Heart right ventricle (tissue), 16 donors: Measurements from ENCODE around the gene MDN1. TPM values are rescaled to one million over a fixed set of nuclear protein-coding genes. Genes with fewer than 3 reads are reported as not detected.
A peak's percentile ranks its signal among the peaks of the same experiment; 100 is the strongest.
"Not testable (repeated sequence)": the region's sequence is repeated elsewhere in the genome, so short reads cannot be mapped to it uniquely, and the experiment has no call there.

Source experiments
- ATAC-seq, 8 donors: fragments of 200-7000 bp; cut with Tn5 transposase; one replicate each; pipeline ENCODE4 v1.9.1; 2020; ENCODE audit warnings: mild to moderate bottlenecking in 8 of 8, moderate library complexity in 8 of 8, moderate number of reproducible peaks in 1 of 8
- DNase-seq, 2 donors: peaks; one replicate each; pipeline ENCODE4 v3.0.0-alpha.2; 2020
- H3K27ac ChIP-seq, 10 donors: fragments of 200-600 bp; sonication (generic) in 2 of 10; one replicate each; pipeline versions ENCODE4 v1.5.0 to v1.8.0; 2020 to 2022; ENCODE audit warnings: mild to moderate bottlenecking in 3 of 10
- H3K27me3 ChIP-seq, 7 donors: fragments of 200-600 bp; one replicate each; pipeline ENCODE4 v1.8.0; 2021 to 2022; ENCODE audit warnings: mild to moderate bottlenecking in 2 of 7
- H3K36me3 ChIP-seq, 9 donors: fragments of 200-600 bp; sonication (generic) in 1 of 9; one replicate each; pipeline versions ENCODE4 v1.5.0 to v1.8.0; 2020 to 2022; ENCODE audit warnings: mild to moderate bottlenecking in 2 of 9
- H3K4me1 ChIP-seq, 9 donors: fragments of 200-600 bp; sonication (generic) in 1 of 9; one replicate each; pipeline versions ENCODE4 v1.5.0 to v1.8.0; 2020 to 2022; ENCODE audit warnings: mild to moderate bottlenecking in 4 of 9
- H3K4me3 ChIP-seq, 10 donors: fragments of 200-600 bp; sonication (generic) in 2 of 10; one replicate each; pipeline versions ENCODE4 v1.5.0 to v1.8.0; 2020 to 2022; ENCODE audit warnings: mild to moderate bottlenecking in 7 of 10, moderate library complexity in 2 of 10
- H3K9me3 ChIP-seq, 11 donors: fragments of 200-600 bp in 10 of 11; sonication (generic) in 2 of 11; one replicate each; pipeline versions ENCODE4 v1.5.0 to v1.8.0; 2013 to 2022; ENCODE audit warnings: mild to moderate bottlenecking in 2 of 11, control low read depth in 1 of 11, moderate library complexity in 1 of 11
- WGBS, 2 donors: extraction: QIAGEN DNeasy Blood & Tissue Kit; methylation state at CpG; one replicate each; pipeline ENCODE4 v1.1.7; 2013; ENCODE audit warnings: inconsistent platforms in 1 of 2; 5-methylcytosine and 5-hydroxymethylcytosine counted together
- intact Hi-C, 10 donors: fragments of 100-400 bp; cut with DNase I; formaldehyde crosslinking; loops; one replicate each; pipeline versions ENCODE4 v1.11.1 to v1.14.2; 2022
- polyA plus RNA-seq, 2 donors: library from polyadenylated mRNA; stranded (reverse); fragments of 200-250 nt; gene quantifications; one replicate each; pipeline ENCODE4 v1.2.3, GENCODE V29; 2013
- total RNA-seq, 10 donors: library from RNA; stranded (reverse); fragmentation: NEBNext Ultra II Directional in 3 of 10; extraction: Animal tissue kit (Norgen Biotek cat#: 25700) in 3 of 10; gene quantifications; one replicate each; pipeline versions ENCODE4 v1.2.1 to v1.2.4, GENCODE V29; 2021 to 2023
- TF ChIP-seq, protein P1 (sequence below), 9 donors: fragments of 200-600 bp; sonication (generic) in 2 of 9; IDR thresholded peaks; one replicate each; pipeline versions ENCODE4 v1.5.0 to v1.8.0; 2021 to 2022; ENCODE audit warnings: antibody characterized with exemption in 9 of 9, mild to moderate bottlenecking in 5 of 9, moderate library complexity in 1 of 9
- donor health status: Arrhythmogenic right ventricular cardiomyopathy.
- donor health status: ischemic (EF 13 %, LVEDD 7.1; RV severe dilation, severe dysfunction).
- donor health status: healthy with polysubstance abuse.
- donor health status: DM: no; HTN: yes; CAD: no.
- donor health status: DM: no; HTN: no; CAD: no.
- donor health status: ischemic (EF 25% LVEDD 6.9; RV normal size, moderate dysfunction).
- donor health status: ischemic (EF 25% LVEDD 5.7; RV mildly dilated, moderate dysfunction).
- donor health status: healthy.
- donor health status: DM: yes; HTN: yes; CAD: no.
- donor health status: Ischemic cardiomyopathy.
- donor health status: ischemic (EF 35%, LVEDD 5.7; RV mildly dilated, moderate dysfunction).
- donor health status: nonischemic (EF 11% LVEDD 7.7; RV severe dilation, severe dysfunction).
- donor health status: DM: yes; HTN: yes; CAD: no.
- donor health status: PGD.
- donor health status: ischemic (EF 29% LVEDD 5.4; RV normal size, mild dysfunction).
- donor health status: nonischemic (EF 23%, LVEDD 6.1; RV moderate dilation, normal function).

MDN1 gene
- total and polyA plus RNA-seq, 12 donors: 8.6 to 41.2 (median 27.5) TPM

DNA sequence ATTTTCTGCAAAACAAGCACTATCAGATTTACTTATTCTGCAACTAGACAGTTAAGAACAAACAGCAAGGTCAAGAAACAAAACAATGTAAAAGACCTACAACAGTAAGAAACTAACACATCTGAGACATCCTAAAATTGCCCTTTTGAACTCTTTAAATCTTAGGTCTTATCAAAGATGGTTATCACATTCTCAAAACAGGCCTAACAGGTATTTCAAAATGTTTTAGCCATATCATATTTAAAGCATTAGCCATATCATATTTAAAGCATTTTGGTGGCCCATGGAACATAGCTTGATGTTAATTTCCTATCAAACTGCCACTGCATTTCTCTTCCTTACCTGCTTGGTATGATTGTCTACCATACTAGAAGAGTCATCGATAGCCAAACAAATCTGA lies 169.9 kb downstream of the MDN1 start:
- Histone ChIP-seq H3K4me1 (no peaks in the 10 kb centered on the region), H3K36me3 (peaks cover 0 to 100% (median 37%) of the 10 kb centered on the region in 9 donors), H3K27ac (no peak overlapping the region), H3K9me3 (no peaks in the 10 kb centered on the region), H3K4me3 (no peak overlapping the region), H3K27me3 (no peaks in the 10 kb centered on the region)
- no peak for DNase-seq
- WGBS, 2 donors: 94 to 97% methylated on average over 1 of the region's 1 CpG
- intact Hi-C loops: no loop called here
- ATAC-seq: no peak
- TF ChIP-seq, protein P1, sequence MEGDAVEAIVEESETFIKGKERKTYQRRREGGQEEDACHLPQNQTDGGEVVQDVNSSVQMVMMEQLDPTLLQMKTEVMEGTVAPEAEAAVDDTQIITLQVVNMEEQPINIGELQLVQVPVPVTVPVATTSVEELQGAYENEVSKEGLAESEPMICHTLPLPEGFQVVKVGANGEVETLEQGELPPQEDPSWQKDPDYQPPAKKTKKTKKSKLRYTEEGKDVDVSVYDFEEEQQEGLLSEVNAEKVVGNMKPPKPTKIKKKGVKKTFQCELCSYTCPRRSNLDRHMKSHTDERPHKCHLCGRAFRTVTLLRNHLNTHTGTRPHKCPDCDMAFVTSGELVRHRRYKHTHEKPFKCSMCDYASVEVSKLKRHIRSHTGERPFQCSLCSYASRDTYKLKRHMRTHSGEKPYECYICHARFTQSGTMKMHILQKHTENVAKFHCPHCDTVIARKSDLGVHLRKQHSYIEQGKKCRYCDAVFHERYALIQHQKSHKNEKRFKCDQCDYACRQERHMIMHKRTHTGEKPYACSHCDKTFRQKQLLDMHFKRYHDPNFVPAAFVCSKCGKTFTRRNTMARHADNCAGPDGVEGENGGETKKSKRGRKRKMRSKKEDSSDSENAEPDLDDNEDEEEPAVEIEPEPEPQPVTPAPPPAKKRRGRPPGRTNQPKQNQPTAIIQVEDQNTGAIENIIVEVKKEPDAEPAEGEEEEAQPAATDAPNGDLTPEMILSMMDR (IDR thresholded peaks at IDR 0.05): no peak

DNA sequence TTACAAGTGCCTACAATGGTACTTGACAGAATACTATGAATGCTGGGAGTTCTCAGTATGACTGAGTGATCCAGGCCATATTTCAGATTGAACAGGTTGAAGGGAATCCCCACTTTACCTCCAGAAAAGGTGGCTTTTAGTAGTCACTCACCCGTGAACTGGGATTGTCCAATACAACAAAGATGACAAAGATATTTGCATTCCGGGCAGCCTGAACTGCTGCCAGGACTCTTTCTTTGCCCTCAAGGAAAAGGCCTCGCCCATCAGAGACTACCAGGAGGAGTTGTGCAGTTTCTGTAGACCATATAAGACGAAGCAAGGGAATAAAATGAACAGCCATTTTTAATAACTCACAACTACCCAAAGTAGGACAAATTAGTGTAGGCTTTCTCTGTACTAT lies 174.7 kb downstream of the MDN1 start:
- 88 to 94% methylated on average over 4 of the region's 4 CpGs for WGBS, 2 donors
- intact Hi-C loops: no loop called here
- no peaks in the 10 kb centered on the region for H3K27me3 ChIP-seq

DNA sequence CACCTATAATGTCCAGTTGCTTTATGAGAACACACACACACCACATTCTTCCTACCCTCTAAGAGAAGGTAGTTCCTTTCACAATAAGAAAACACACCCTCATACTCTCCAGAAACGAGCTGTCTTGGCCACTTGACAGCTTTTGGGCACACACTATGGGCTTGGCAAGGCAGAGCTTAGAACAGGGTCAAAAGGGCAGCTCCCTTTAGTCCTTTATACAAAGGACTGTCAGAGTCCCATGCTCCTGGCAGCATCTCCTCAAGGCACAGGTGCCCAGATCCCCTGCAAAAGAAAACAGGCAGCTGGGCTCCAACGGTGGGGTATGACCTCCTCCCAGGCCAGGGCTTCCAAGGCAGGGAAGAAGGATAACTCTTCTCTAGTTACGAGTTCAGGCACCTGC lies 176.2 kb downstream of the MDN1 start:
- Histone ChIP-seq H3K4me3 (no peak overlapping the region), H3K27me3 (no peaks in the 10 kb centered on the region), H3K27ac (no peak overlapping the region), H3K4me1 (peaks cover 0 to 21% (median 9%) of the 10 kb centered on the region in 9 donors), H3K9me3 (no peaks in the 10 kb centered on the region), H3K36me3 (peaks cover 0 to 65% (median 13%) of the 10 kb centered on the region in 9 donors)
- ATAC-seq (peak in 1 of 8 donors; percentile 43), DNase-seq (peak in 1 of 2 donors; percentile 13)
- TF ChIP-seq, protein P1 (IDR thresholded peaks at IDR 0.05): no peak
- WGBS, 2 donors: 42 to 49% methylated on average over 3 of the region's 3 CpGs
- intact Hi-C loops: no loop called here

More for the DNA sequence above, 174.7 kb downstream of the MDN1 start:
- no peaks in the 10 kb centered on the region for H3K9me3 ChIP-seq
- ATAC-seq: no peak
- TF ChIP-seq, protein P1 (IDR thresholded peaks at IDR 0.05): no peak
- peaks cover 0 to 79% (median 19%) of the 10 kb centered on the region in 9 donors for H3K36me3 ChIP-seq
- H3K4me1 ChIP-seq: peaks cover 0 to 11% (median 0%) of the 10 kb centered on the region in 9 donors
- no peak for DNase-seq
- H3K4me3 ChIP-seq: no peak overlapping the region
- H3K27ac ChIP-seq: no peak overlapping the region

DNA sequence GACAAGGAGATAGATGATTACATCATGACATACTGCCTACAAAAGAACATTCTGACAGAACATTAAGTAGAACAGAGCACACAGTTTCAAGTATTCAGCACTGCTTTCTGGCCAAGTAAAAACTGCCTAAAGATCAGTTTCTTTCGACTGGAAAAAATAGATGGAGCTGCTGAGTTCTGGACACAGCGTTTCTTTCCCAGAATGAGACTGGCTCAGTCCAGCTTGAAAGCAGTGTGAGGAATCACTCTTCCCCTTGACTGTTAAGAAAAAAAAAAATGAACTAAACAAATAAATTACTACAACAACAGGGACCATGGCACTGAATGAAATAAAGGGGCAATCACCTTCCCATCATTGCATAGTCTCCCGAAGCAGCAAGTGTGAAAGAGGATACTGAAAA lies 176.6 kb downstream of the MDN1 start:
- WGBS, 2 donors: 73 to 94% methylated on average over 3 of the region's 3 CpGs
- Histone ChIP-seq H3K9me3 (no peaks in the 10 kb centered on the region), H3K36me3 (peaks cover 0 to 60% (median 13%) of the 10 kb centered on the region in 9 donors), H3K4me3 (no peak overlapping the region), H3K27me3 (no peaks in the 10 kb centered on the region), H3K27ac (no peak overlapping the region), H3K4me1 (peaks cover 0 to 23% (median 10%) of the 10 kb centered on the region in 9 donors)
- ATAC-seq (no peak), DNase-seq (no peak)
- TF ChIP-seq, protein P1 (IDR thresholded peaks at IDR 0.05): no peak
- intact Hi-C loops: no loop called here

DNA sequence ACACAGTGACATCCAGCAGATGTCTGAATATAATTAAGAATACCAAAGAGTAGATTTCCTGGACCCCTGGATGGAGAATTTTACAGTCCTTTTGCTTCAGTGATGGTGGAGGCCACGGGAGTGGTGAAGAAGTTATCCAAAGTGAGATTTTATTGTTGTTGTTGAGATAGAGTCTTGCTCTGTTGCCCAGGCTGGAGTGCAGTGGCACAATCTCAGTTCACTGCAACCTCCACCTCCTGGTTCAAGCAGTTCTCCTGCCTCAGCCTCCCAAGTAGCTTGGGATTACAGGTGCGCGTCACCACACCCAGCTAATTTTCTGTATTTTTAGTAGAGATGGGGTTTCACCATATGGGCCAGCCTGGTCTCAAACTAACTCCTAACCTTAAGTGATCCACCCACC lies 178.0 kb downstream of the MDN1 start:
- WGBS, 2 donors: 99 to 100% methylated on average over 3 of the region's 3 CpGs
- intact Hi-C loops, DNase-seq, H3K27me3 ChIP-seq, H3K27ac ChIP-seq, H3K4me3 ChIP-seq, ATAC-seq, H3K9me3 ChIP-seq: not testable (repeated sequence)
- peaks cover 3 to 31% (median 18%) of the 10 kb centered on the region in 9 donors for H3K4me1 ChIP-seq
- peaks cover 0 to 54% (median 8%) of the 10 kb centered on the region in 9 donors for H3K36me3 ChIP-seq
